ENCODE data around the gene TRABD2B. TPM values are rescaled to one million over a fixed set of nuclear protein-coding genes. Genes with fewer than 3 reads are reported as not detected.

Gene TRABD2B
- total and polyA plus RNA-seq, 2 donors from 2014 or later = 19.8 to 62.0 TPM

- TF ChIP-seq CTCF (IDR thresholded peaks at IDR 0.05; ENCODE audit: borderline replicate concordance, extremely low read depth, insufficient read depth) = no peak
- FAIRE-seq = no peak
- Histone ChIP-seq H3K4me1 (ENCODE audit: control insufficient read depth in 2 of 3, insufficient read depth in 2 of 3, low read depth in 1 of 3, low read length in 3 of 3) (peaks cover 0 to 26% (median 13%) of the 10 kb centered on the region in 3 donors), H3K27me3 (ENCODE audit: control insufficient read depth, insufficient read depth, low read length) (no peaks in the 10 kb centered on the region), H3K36me3 (ENCODE audit: control insufficient read depth in 2 of 3, insufficient read depth in 3 of 3, low read length in 3 of 3) (peaks cover 0 to 18% (median 6%) of the 10 kb centered on the region in 3 donors), H3K9ac (ENCODE audit: low read length in 3 of 3) (no peak overlapping the region), H3K27ac (ENCODE audit: low read depth in 2 of 2, low read length in 2 of 2) (no peak overlapping the region), H3K9me3 (ENCODE audit: control insufficient read depth in 2 of 3, insufficient read depth in 1 of 3, low read length in 3 of 3) (no peaks in the 10 kb centered on the region), H3K4me3 (ENCODE audit: low read length in 3 of 3) (no peak overlapping the region)
- intact Hi-C loops (cut with DNase I) = no loop called here
- DNase-seq = peak in 1 of 5 donors; percentile 30
Measured at GRCh38 chr1:47990286-47990685, 6.9 kb downstream of the TRABD2B start.

GRCh38 chr1:47987601-47988000 lies 9.6 kb downstream of the TRABD2B start:
- TF ChIP-seq CTCF (IDR thresholded peaks at IDR 0.05; ENCODE audit: borderline replicate concordance, extremely low read depth, insufficient read depth) = no peak
- H3K9me3 ChIP-seq (ENCODE audit: control insufficient read depth in 2 of 3, insufficient read depth in 1 of 3, low read length in 3 of 3) = no peaks in the 10 kb centered on the region
- H3K36me3 ChIP-seq (ENCODE audit: control insufficient read depth in 2 of 3, insufficient read depth in 3 of 3, low read length in 3 of 3) = peaks cover 0 to 18% (median 6%) of the 10 kb centered on the region in 3 donors
- no peak overlapping the region for H3K27ac ChIP-seq (ENCODE audit: low read depth in 2 of 2, low read length in 2 of 2)
- no peak overlapping the region for H3K9ac ChIP-seq (ENCODE audit: low read length in 3 of 3)
- H3K4me1 ChIP-seq (ENCODE audit: control insufficient read depth in 2 of 3, insufficient read depth in 2 of 3, low read depth in 1 of 3, low read length in 3 of 3) = peaks cover 0 to 27% (median 22%) of the 10 kb centered on the region in 3 donors
- H3K4me3 ChIP-seq (ENCODE audit: low read length in 3 of 3) = no peak overlapping the region
- FAIRE-seq (no peak), DNase-seq (no peak)
- intact Hi-C loops (cut with DNase I) = no loop called here
- peaks cover 2% of the 10 kb centered on the region for H3K27me3 ChIP-seq (ENCODE audit: control insufficient read depth, insufficient read depth, low read length)

- H3K9ac ChIP-seq (ENCODE audit: low read length in 3 of 3) = no peak overlapping the region
- FAIRE-seq (no peak), DNase-seq (peak in 2 of 5 donors; percentile 39 to 66)
- H3K4me3 ChIP-seq (ENCODE audit: low read length in 3 of 3) = no peak overlapping the region
- intact Hi-C loops (cut with DNase I) = no loop called here
- no peak for TF ChIP-seq CTCF (IDR thresholded peaks at IDR 0.05; ENCODE audit: borderline replicate concordance, extremely low read depth, insufficient read depth)
- H3K27ac ChIP-seq (ENCODE audit: low read depth in 2 of 2, low read length in 2 of 2) = no peak overlapping the region
- H3K4me1 ChIP-seq (ENCODE audit: control insufficient read depth in 2 of 3, insufficient read depth in 2 of 3, low read depth in 1 of 3, low read length in 3 of 3) = peaks cover 0 to 28% (median 25%) of the 10 kb centered on the region in 3 donors
- no peaks in the 10 kb centered on the region for H3K9me3 ChIP-seq (ENCODE audit: control insufficient read depth in 2 of 3, insufficient read depth in 1 of 3, low read length in 3 of 3)
- peaks cover 2% of the 10 kb centered on the region for H3K27me3 ChIP-seq (ENCODE audit: control insufficient read depth, insufficient read depth, low read length)
- peaks cover 0 to 11% (median 6%) of the 10 kb centered on the region in 3 donors for H3K36me3 ChIP-seq (ENCODE audit: control insufficient read depth in 2 of 3, insufficient read depth in 3 of 3, low read length in 3 of 3)
Measured at GRCh38 chr1:47986761-47987200, 10.4 kb downstream of the TRABD2B start.

GRCh38 chr1:47985018-47985417 lies 12.2 kb downstream of the TRABD2B start:
- Histone ChIP-seq H3K4me1 (ENCODE audit: control insufficient read depth in 2 of 3, insufficient read depth in 2 of 3, low read depth in 1 of 3, low read length in 3 of 3) (peaks cover 0 to 26% (median 20%) of the 10 kb centered on the region in 3 donors), H3K9me3 (ENCODE audit: control insufficient read depth in 2 of 3, insufficient read depth in 1 of 3, low read length in 3 of 3) (no peaks in the 10 kb centered on the region), H3K4me3 (ENCODE audit: low read length in 3 of 3) (peak overlapping the region in 1 of 3 donors; percentile 4), H3K27ac (ENCODE audit: low read depth in 2 of 2, low read length in 2 of 2) (peak overlapping the region; percentile 44 to 45), H3K9ac (ENCODE audit: low read length in 3 of 3) (peak overlapping the region in 1 of 3 donors; percentile 1), H3K27me3 (ENCODE audit: control insufficient read depth, insufficient read depth, low read length) (peaks cover 2% of the 10 kb centered on the region), H3K36me3 (ENCODE audit: control insufficient read depth in 2 of 3, insufficient read depth in 3 of 3, low read length in 3 of 3) (peaks cover 0 to 11% (median 6%) of the 10 kb centered on the region in 3 donors)
- no peak for TF ChIP-seq CTCF (IDR thresholded peaks at IDR 0.05; ENCODE audit: borderline replicate concordance, extremely low read depth, insufficient read depth)
- no peak for FAIRE-seq
- intact Hi-C loops (cut with DNase I) = no loop called here
- no peak for DNase-seq

All from kidney (tissue), 14 donors.